ENCODE measurements around the gene SLC4A2. TPM values are rescaled to one million over a fixed set of nuclear protein-coding genes. Genes with fewer than 3 reads are reported as not detected.

The SLC4A2 gene
- total and polyA plus RNA-seq, 2 of the 8 experiments (the other 6 are each of a cell fraction or from before 2014, with no cell fraction given), result 72.6 to 147 TPM

GRCh38 chr7:151078233-151079040 is 19.0 kb downstream of the SLC4A2 start:
- 71% methylated on average over 22 of the region's 22 CpGs; no CpG with 5 or more reads in 1 of the 2 experiments for WGBS, 2 experiments (ENCODE audit: extremely low coverage in 1 of 2, insufficient coverage in 1 of 2, insufficient read length in 1 of 2, insufficient replicate concordance in 2 of 2, low coverage in 1 of 2, low lambda C conversion rate in 2 of 2, missing lambda C conversion rate in 1 of 2)
- no peak overlapping the region for H3K27ac ChIP-seq (ENCODE audit: low read depth, low read length)
- H3K4ac ChIP-seq (replicated peaks; ENCODE audit: insufficient read length, low read depth, low read length), result no peak overlapping the region
- no peak overlapping the region for H2BK5ac ChIP-seq (ENCODE audit: low read depth, low read length)
- no peak overlapping the region for H2BK120ac ChIP-seq (replicated peaks; ENCODE audit: low read depth, low read length)
- ChIA-PET POLR2A (ENCODE audit: partially characterized antibody) (interaction anchor here (0.5 to 4.9 kb wide), 15 partner anchors 11 to 98 kb away, joined by 3 to 77 read pairs (median 3); no protein-coding TSS in a partner anchor), CTCF (ENCODE audit: partially characterized antibody) (interaction anchor here (0.9 to 6.0 kb wide), 8 partner anchors 11 to 61 kb away, joined by 3 to 81 read pairs (median 16); no protein-coding TSS in a partner anchor)
- no peak overlapping the region for H4K8ac ChIP-seq (ENCODE audit: extremely low read depth, insufficient read depth, low read length)
- H3K27me3 ChIP-seq (replicated peaks in 1 of 4; ENCODE audit: control insufficient read depth in 3 of 4, extremely low read depth in 1 of 4, insufficient read depth in 3 of 4, low read length in 3 of 4), result no peaks in the 10 kb centered on the region
- peaks cover 18% of the 10 kb centered on the region for H3K23me2 ChIP-seq (ENCODE audit: low read depth, low read length)
- no peak overlapping the region for H3K4me3 ChIP-seq (ENCODE audit: extremely low read depth in 1 of 4, insufficient read depth in 2 of 4, low read depth in 3 of 4, low read length in 4 of 4)
- H2AK5ac ChIP-seq (ENCODE audit: low read depth, low read length), result no peak overlapping the region
- no peaks in the 10 kb centered on the region for H3K9me3 ChIP-seq (ENCODE audit: insufficient read depth in 2 of 2, low read depth in 1 of 2, low read length in 1 of 2)
- no peak for TF ChIP-seq TCF12 (IDR thresholded peaks at IDR 0.05; ENCODE audit: low read depth, low read length)
- no peak for TF ChIP-seq JUND (IDR thresholded peaks at IDR 0.05; ENCODE audit: low read length)
- TF ChIP-seq CHD2 (IDR thresholded peaks at IDR 0.05; ENCODE audit: low read length), result no peak
- TF ChIP-seq POLR2A (IDR thresholded peaks at IDR 0.05; ENCODE audit: control extremely low read depth in 1 of 2, low read depth in 2 of 2, low read length in 2 of 2), result 0 out of 3 replicates have a peak, but pooled peaks of 1 of the 2 experiments have one; percentile 24
- no peak overlapping the region for H3K9ac ChIP-seq (replicated peaks in 1 of 4; ENCODE audit: extremely low read depth in 1 of 4, low read depth in 3 of 4, low read length in 3 of 4)
- no peak overlapping the region for H3K14ac ChIP-seq (ENCODE audit: insufficient read length)
- DNase-seq (ENCODE audit: low read depth in 1 of 2, low spot score in 2 of 2), result no peak
- peaks cover 20 to 26% of the 10 kb centered on the region in 2 experiments for H4K20me1 ChIP-seq (replicated peaks in 1 of 2; ENCODE audit: control insufficient read depth in 1 of 2, insufficient read depth in 2 of 2, low read length in 2 of 2)
- peaks cover 10 to 28% (median 26%) of the 10 kb centered on the region in 4 experiments for H3K36me3 ChIP-seq (ENCODE audit: control insufficient read depth in 2 of 4, insufficient read depth in 4 of 4, low read length in 3 of 4)
- peaks cover 0 to 10% of the 10 kb centered on the region in 2 experiments; a peak in 1 of 4 replicates for H3K79me2 ChIP-seq (ENCODE audit: control insufficient read depth in 1 of 2, insufficient read depth in 2 of 2, low read length in 2 of 2)
- H3K4me1 ChIP-seq (replicated peaks in 1 of 4; ENCODE audit: control insufficient read depth in 3 of 4, insufficient read depth in 4 of 4, low read length in 3 of 4), result peaks cover 0 to 35% (median 24%) of the 10 kb centered on the region in 4 experiments; a peak in 6 of 7 replicates
- peak overlapping the region; percentile 39 to 95 for H3K4me2 ChIP-seq (ENCODE audit: insufficient read depth in 1 of 2, low read depth in 2 of 2, low read length in 2 of 2)
- H2AFZ ChIP-seq (ENCODE audit: low read length), result no peak overlapping the region
- no peak for FAIRE-seq
- H2BK15ac ChIP-seq (ENCODE audit: low read length), result 0 out of 2 replicates have a peak overlapping the region, but pooled peaks have one; percentile 61
- H3K18ac ChIP-seq (ENCODE audit: extremely low read depth, low read length), result no peak overlapping the region
- no peak overlapping the region for H3K56ac ChIP-seq (replicated peaks; ENCODE audit: insufficient read length, low read depth, low read length)
- H2BK20ac ChIP-seq (ENCODE audit: low read length), result no peak overlapping the region
- H3K79me1 ChIP-seq (ENCODE audit: low read depth, low read length), result peaks cover 12% of the 10 kb centered on the region
- H4K91ac ChIP-seq (replicated peaks; ENCODE audit: insufficient read length, low read length), result no peak overlapping the region
- H2BK12ac ChIP-seq (ENCODE audit: low read depth, low read length), result no peak overlapping the region
- H4K5ac ChIP-seq (ENCODE audit: insufficient read length, low read depth, low read length), result no peak overlapping the region
- no peak overlapping the region for H3K23ac ChIP-seq (ENCODE audit: insufficient read length)

Data from H1 (cell line).